HCT116 (cell line): Measurements from ENCODE around the gene SLC27A2. TPM values are rescaled to one million over a fixed set of nuclear protein-coding genes. Genes with fewer than 3 reads are reported as not detected.

Source experiments
- ATAC-seq: fragments of 200-7000 bp; cut with Tn5 transposase; 2 replicates; pipeline ENCODE4 v1.9.1; 2020; ENCODE audit warnings: mild to moderate bottlenecking, moderate library complexity
- BruUV-seq: library from RNA; stranded (reverse); fragments of 400-500 nt; replicated peaks from 2 replicates; lab custom pipeline; 2021; lab: Mats Ljungman, UMichigan
- CTCF ChIA-PET: fragments of 300-600 bp; sonication (Branson Sonifier 250); formaldehyde crosslinking; loops from one replicate; lab custom pipeline; 2021; ENCODE audit warnings: antibody characterized with exemption; lab: Charles Lee
- POLR2A ChIA-PET: fragments of 300-600, 350-600 bp; sonication (Branson Sonifier 250); formaldehyde crosslinking; loops from one replicate; lab custom pipeline; 2021; ENCODE audit warnings: antibody characterized with exemption; lab: Charles Lee
- RAD21 ChIA-PET, 2 experiments: fragments of 300-600 bp; sonication (Branson Sonifier 250); formaldehyde crosslinking; loops; one replicate each; lab custom pipeline; 2023; ENCODE audit warnings: low total read pairs in 2 of 2; ENCODE audit not compliant: uncharacterized antibody in 2 of 2, unreplicated experiment in 2 of 2, low non-redundant PET in 1 of 2; lab: Charles Lee
- DNase-seq: peaks from one replicate; pipeline ENCODE4 v3.0.0-alpha.2; 2010; ENCODE audit warnings: low read depth, low spot score
- H2AFZ ChIP-seq: fragments of 200-600 bp; shearing (Covaris generic), sonication (generic); 2 replicates; pipeline ENCODE4 v1.6.1; 2017; ENCODE audit warnings: low read depth, mixed run types, mixed read lengths, antibody characterized with exemption, low read length; ENCODE audit not compliant: poor library complexity, severe bottlenecking
- H3K27ac ChIP-seq: 2 replicates; pipeline ENCODE4 v1.5.1; 2012; ENCODE audit warnings: low read depth, low read length
- H3K27me3 ChIP-seq: fragments of 200-600 bp; sonication (generic); 2 replicates; pipeline ENCODE4 v1.6.1; 2016; ENCODE audit warnings: mixed run types, low read length, mixed read lengths; ENCODE audit not compliant: insufficient read depth
- H3K36me3 ChIP-seq, 2 experiments: fragments of 200-500 bp in 1 of 2; fragments of 200-600 bp in 1 of 2; sonication (Bioruptor generic) in 1 of 2; sonication (generic) in 1 of 2; 2 replicates each; pipeline versions ENCODE4 v1.5.1 to v1.6.1; 2014 to 2016; ENCODE audit warnings: low read length in 2 of 2, inconsistent platforms in 1 of 2, mixed read lengths in 1 of 2, mixed run types in 1 of 2; ENCODE audit not compliant: insufficient read depth in 2 of 2, control insufficient read depth in 1 of 2
- H3K4me1 ChIP-seq, 2 experiments: fragments of 200-600 bp in 1 of 2; sonication (generic) in 1 of 2; 2 replicates each; pipeline versions ENCODE4 v1.5.1 to v1.6.1; 2012 to 2017; ENCODE audit warnings: low read length in 2 of 2, inconsistent platforms in 1 of 2, mild to moderate bottlenecking in 1 of 2, mixed read lengths in 1 of 2, mixed run types in 1 of 2, moderate library complexity in 1 of 2; ENCODE audit not compliant: insufficient read depth in 2 of 2, control insufficient read depth in 1 of 2
- H3K4me2 ChIP-seq: fragments of 200-600 bp; sonication (generic); 2 replicates; pipeline ENCODE4 v1.6.1; 2017; ENCODE audit warnings: mixed run types, low read length, mixed read lengths
- H3K4me3 ChIP-seq, 2 experiments: fragments of 200-600 bp in 1 of 2; sonication (generic) in 1 of 2; replicated peaks in 1 of 2; 2 replicates each; pipeline ENCODE4 v1.5.1; 2011 to 2016; ENCODE audit warnings: low read length in 2 of 2, control low read depth in 1 of 2, low read depth in 1 of 2, mild to moderate bottlenecking in 1 of 2, mixed read lengths in 1 of 2, mixed run types in 1 of 2
- H3K79me2 ChIP-seq: fragments of 200-600 bp; sonication (generic); 2 replicates; pipeline ENCODE4 v1.6.1; 2017; ENCODE audit warnings: mild to moderate bottlenecking, mixed run types, low read length, moderate library complexity, mixed read lengths; ENCODE audit not compliant: insufficient read depth
- H3K9ac ChIP-seq: fragments of 200-600 bp; sonication (generic); 2 replicates; pipeline ENCODE4 v1.6.1; 2016; ENCODE audit warnings: low read length, mixed read lengths
- H3K9me2 ChIP-seq: fragments of 200-600 bp; sonication (generic), shearing (Covaris generic); 2 replicates; pipeline ENCODE4 v1.6.1; 2017; ENCODE audit warnings: mixed run types, mild to moderate bottlenecking, moderate library complexity; ENCODE audit not compliant: insufficient read depth
- H3K9me3 ChIP-seq, 2 experiments: fragments of 200-500 bp in 1 of 2; fragments of 200-600 bp in 1 of 2; sonication (Bioruptor generic) in 1 of 2; sonication (generic) in 1 of 2; 2 replicates each; pipeline ENCODE4 v1.6.1; 2014 to 2017; ENCODE audit warnings: low read length in 2 of 2, mixed read lengths in 2 of 2, inconsistent platforms in 1 of 2, low read depth in 1 of 2, mild to moderate bottlenecking in 1 of 2, mixed run types in 1 of 2, moderate library complexity in 1 of 2; ENCODE audit not compliant: control insufficient read depth in 1 of 2, insufficient read depth in 1 of 2
- H4K20me1 ChIP-seq: fragments of 200-600 bp; sonication (generic), shearing (Covaris generic); 2 replicates; pipeline ENCODE4 v1.6.1; 2017; ENCODE audit warnings: mixed run types, mild to moderate bottlenecking, moderate library complexity; ENCODE audit not compliant: insufficient read depth
- CBX3 ChIP-seq: IDR thresholded peaks from 2 replicates; pipeline ENCODE4 v1.6.1; 2012; ENCODE audit warnings: low read depth
- ELF1 ChIP-seq: IDR thresholded peaks from 2 replicates; pipeline ENCODE4 v1.6.1; 2012; ENCODE audit warnings: low read depth, borderline replicate concordance
- EZH2 ChIP-seq: fragments of 200-600 bp; sonication (generic); IDR thresholded peaks from 2 replicates; pipeline ENCODE4 v1.6.1; 2017; ENCODE audit warnings: antibody characterized with exemption, mixed run types
- EZH2phosphoT487 ChIP-seq: fragments of 200-600 bp; IDR thresholded peaks from 2 replicates; pipeline ENCODE4 v1.6.1; 2018; ENCODE audit warnings: antibody characterized with exemption, borderline replicate concordance
- POLR2AphosphoS5 ChIP-seq: IDR thresholded peaks from 2 replicates; pipeline ENCODE4 v1.6.1; 2011; ENCODE audit warnings: mild to moderate bottlenecking, low read depth, low read length, moderate library complexity
- SP1 ChIP-seq: IDR thresholded peaks from 2 replicates; pipeline ENCODE4 v1.6.1; 2012; ENCODE audit warnings: low read depth
- SRF ChIP-seq: IDR thresholded peaks from 2 replicates; pipeline ENCODE4 v1.6.1; 2012; ENCODE audit warnings: low read depth
- TCF7L2 ChIP-seq: IDR thresholded peaks from 2 replicates; pipeline ENCODE4 v1.7.0; 2011; ENCODE audit warnings: borderline replicate concordance, inconsistent platforms; ENCODE audit not compliant: insufficient read depth, insufficient read length; ENCODE audit errors: extremely low read depth
- YY1 ChIP-seq: IDR thresholded peaks from 2 replicates; pipeline ENCODE4 v1.6.1; 2011; ENCODE audit warnings: low read length, low read depth, moderate library complexity, mild to moderate bottlenecking; ENCODE audit not compliant: insufficient replicate concordance; ENCODE audit errors: extremely low read depth
- ZNF274 ChIP-seq: fragments of 200-500 bp; sonication (Bioruptor generic); IDR thresholded peaks from 2 replicates; pipeline ENCODE4 v1.6.1; 2014; ENCODE audit warnings: mild to moderate bottlenecking, low read depth, low read length, inconsistent platforms
- intact Hi-C: fragments of 100-400 bp; cut with micrococcal nuclease; formaldehyde crosslinking; loops from 2 replicates; pipeline ENCODE4 v1.10.0; 2022
- total RNA-seq: library from RNA; stranded (reverse); gene quantifications from one replicate; pipeline ENCODE4 v1.2.1, GENCODE V29; 2021; ENCODE audit not compliant: unreplicated experiment
- TF ChIP-seq, protein P1 (sequence below): IDR thresholded peaks from 2 replicates; pipeline ENCODE4 v1.6.1; 2012
- TF ChIP-seq, protein P2 (sequence below): IDR thresholded peaks from 2 replicates; pipeline ENCODE4 v1.6.1; 2012
- TF ChIP-seq, protein P3 (sequence below): IDR thresholded peaks from 2 replicates; pipeline ENCODE4 v1.6.1; 2012; ENCODE audit warnings: low read depth

Gene SLC27A2
- total RNA-seq, 1 experiment from 2014 or later, result 14.0 TPM

DNA sequence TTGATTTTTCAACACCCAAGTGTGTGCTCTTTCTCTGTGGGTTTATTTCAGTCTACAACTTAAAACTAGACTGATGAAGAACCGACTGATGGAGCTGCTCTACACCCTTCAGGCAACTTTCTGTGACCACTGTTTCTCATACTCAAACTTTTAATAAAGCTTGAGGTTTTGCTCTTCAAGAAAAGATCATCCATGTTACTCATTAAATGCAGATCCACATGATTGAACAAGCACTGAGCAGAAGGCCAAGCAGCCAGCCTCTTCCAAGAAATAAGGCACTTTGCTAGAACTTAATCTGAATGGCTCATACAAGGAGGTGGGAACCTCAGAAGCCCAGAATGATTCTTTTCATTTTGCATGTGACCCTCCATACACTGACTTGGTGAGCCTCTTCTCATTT lies 8.7 kb downstream of the SLC27A2 start:
- ChIA-PET RAD21 (no interaction called here), CTCF (no interaction called here), POLR2A (no interaction called here)
- no peaks in the 10 kb centered on the region for H3K36me3 ChIP-seq
- H3K4me3 ChIP-seq, result no peak overlapping the region
- H3K9me2 ChIP-seq, result no peaks in the 10 kb centered on the region
- H3K79me2 ChIP-seq, result no peaks in the 10 kb centered on the region
- H4K20me1 ChIP-seq, result no peaks in the 10 kb centered on the region
- H3K4me1 ChIP-seq, result no peaks in the 10 kb centered on the region
- H2AFZ ChIP-seq, result no peak overlapping the region
- no peak overlapping the region for H3K9ac ChIP-seq
- H3K27me3 ChIP-seq, result no peaks in the 10 kb centered on the region
- intact Hi-C loops, result no loop called here
- no peak for ATAC-seq
- no peaks in the 10 kb centered on the region for H3K9me3 ChIP-seq
- TF ChIP-seq POLR2AphosphoS5 (no peak), EZH2 (no peak), ELF1 (no peak), YY1 (no peak)
- TF ChIP-seq, protein P1, sequence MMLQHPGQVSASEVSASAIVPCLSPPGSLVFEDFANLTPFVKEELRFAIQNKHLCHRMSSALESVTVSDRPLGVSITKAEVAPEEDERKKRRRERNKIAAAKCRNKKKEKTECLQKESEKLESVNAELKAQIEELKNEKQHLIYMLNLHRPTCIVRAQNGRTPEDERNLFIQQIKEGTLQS, result no peak
- TF ChIP-seq, protein P2, sequence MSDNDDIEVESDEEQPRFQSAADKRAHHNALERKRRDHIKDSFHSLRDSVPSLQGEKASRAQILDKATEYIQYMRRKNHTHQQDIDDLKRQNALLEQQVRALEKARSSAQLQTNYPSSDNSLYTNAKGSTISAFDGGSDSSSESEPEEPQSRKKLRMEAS, result no peak
- DNase-seq, result no peak
- no TSS peak for BruUV-seq
- no peak overlapping the region for H3K4me2 ChIP-seq
- H3K27ac ChIP-seq, result no peak overlapping the region

DNA sequence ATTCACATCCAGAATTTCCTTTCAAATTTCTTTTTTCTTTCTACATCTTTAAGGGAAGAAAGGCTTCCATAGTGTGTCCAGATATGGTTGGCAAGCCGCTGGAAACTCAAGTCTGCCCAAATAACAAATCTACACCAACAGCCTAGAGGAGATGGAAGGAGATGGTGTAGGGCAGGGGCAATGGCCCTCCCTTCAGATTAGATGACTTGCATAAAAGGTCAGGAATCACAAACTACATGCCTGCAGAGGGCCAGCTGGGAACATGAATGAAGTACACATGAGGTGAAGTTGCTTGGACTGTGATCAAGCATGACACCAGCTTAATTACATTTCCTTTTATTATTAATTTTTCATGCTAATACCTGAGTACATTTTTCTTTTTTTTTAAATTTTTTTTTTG lies 10.2 kb downstream of the SLC27A2 start:
- RAD21 ChIA-PET, result no interaction called here
- no peak overlapping the region for H3K27ac ChIP-seq

More for the DNA sequence above, 10.2 kb downstream of the SLC27A2 start:
- H3K27me3 ChIP-seq, result no peaks in the 10 kb centered on the region
- no peak for DNase-seq
- no TSS peak for BruUV-seq
- H3K4me1 ChIP-seq, result no peaks in the 10 kb centered on the region
- H2AFZ ChIP-seq, result no peak overlapping the region
- no peak for TF ChIP-seq CBX3
- TF ChIP-seq, protein P3, sequence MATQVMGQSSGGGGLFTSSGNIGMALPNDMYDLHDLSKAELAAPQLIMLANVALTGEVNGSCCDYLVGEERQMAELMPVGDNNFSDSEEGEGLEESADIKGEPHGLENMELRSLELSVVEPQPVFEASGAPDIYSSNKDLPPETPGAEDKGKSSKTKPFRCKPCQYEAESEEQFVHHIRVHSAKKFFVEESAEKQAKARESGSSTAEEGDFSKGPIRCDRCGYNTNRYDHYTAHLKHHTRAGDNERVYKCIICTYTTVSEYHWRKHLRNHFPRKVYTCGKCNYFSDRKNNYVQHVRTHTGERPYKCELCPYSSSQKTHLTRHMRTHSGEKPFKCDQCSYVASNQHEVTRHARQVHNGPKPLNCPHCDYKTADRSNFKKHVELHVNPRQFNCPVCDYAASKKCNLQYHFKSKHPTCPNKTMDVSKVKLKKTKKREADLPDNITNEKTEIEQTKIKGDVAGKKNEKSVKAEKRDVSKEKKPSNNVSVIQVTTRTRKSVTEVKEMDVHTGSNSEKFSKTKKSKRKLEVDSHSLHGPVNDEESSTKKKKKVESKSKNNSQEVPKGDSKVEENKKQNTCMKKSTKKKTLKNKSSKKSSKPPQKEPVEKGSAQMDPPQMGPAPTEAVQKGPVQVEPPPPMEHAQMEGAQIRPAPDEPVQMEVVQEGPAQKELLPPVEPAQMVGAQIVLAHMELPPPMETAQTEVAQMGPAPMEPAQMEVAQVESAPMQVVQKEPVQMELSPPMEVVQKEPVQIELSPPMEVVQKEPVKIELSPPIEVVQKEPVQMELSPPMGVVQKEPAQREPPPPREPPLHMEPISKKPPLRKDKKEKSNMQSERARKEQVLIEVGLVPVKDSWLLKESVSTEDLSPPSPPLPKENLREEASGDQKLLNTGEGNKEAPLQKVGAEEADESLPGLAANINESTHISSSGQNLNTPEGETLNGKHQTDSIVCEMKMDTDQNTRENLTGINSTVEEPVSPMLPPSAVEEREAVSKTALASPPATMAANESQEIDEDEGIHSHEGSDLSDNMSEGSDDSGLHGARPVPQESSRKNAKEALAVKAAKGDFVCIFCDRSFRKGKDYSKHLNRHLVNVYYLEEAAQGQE, result no peak
- TF ChIP-seq TCF7L2, result no peak
- TF ChIP-seq SRF, result no peak
- no peak for TF ChIP-seq EZH2phosphoT487
- no peak for TF ChIP-seq SP1
- TF ChIP-seq YY1, result no peak
- no peak for TF ChIP-seq ZNF274
- TF ChIP-seq, all 23 proteins: peak for 0
- Histone ChIP-seq H4K20me1 (no peaks in the 10 kb centered on the region), H3K9ac (no peak overlapping the region), H3K4me2 (no peak overlapping the region), H3K9me3 (no peaks in the 10 kb centered on the region), H3K36me3 (no peaks in the 10 kb centered on the region), H3K4me3 (no peak overlapping the region), H3K9me2 (no peaks in the 10 kb centered on the region), H3K79me2 (no peaks in the 10 kb centered on the region)
- ATAC-seq, result no peak
- ChIA-PET POLR2A (interaction anchor here (0.6 to 1.5 kb wide), 2 partner anchors 10 to 41 kb away, joined by 3 to 4 read pairs; partner anchors contain the start of gene SLC27A2), CTCF (no interaction called here)
- intact Hi-C loops, result no loop called here
